ENCODE data around the gene RASA2.

- no peak for TF ChIP-seq CTCF (IDR thresholded peaks at IDR 0.05 in 4 of 5, conservative IDR thresholded peaks at IDR 0.05 in 1 of 5)
- TF ChIP-seq POLR2A (IDR thresholded peaks at IDR 0.05), result no peak
These were observed 42.4 kb downstream of the RASA2 start for GRCh38 chr3:141529256-141529655.
